ENCODE measurements around the gene PAIP2. TPM values are rescaled to one million over a fixed set of nuclear protein-coding genes. Genes with fewer than 3 reads are reported as not detected.

Gene PAIP2
- total and polyA plus RNA-seq, 2 of the 4 experiments (the other 2 are of a cell fraction) = 41.9 to 59.5 TPM

DNA sequence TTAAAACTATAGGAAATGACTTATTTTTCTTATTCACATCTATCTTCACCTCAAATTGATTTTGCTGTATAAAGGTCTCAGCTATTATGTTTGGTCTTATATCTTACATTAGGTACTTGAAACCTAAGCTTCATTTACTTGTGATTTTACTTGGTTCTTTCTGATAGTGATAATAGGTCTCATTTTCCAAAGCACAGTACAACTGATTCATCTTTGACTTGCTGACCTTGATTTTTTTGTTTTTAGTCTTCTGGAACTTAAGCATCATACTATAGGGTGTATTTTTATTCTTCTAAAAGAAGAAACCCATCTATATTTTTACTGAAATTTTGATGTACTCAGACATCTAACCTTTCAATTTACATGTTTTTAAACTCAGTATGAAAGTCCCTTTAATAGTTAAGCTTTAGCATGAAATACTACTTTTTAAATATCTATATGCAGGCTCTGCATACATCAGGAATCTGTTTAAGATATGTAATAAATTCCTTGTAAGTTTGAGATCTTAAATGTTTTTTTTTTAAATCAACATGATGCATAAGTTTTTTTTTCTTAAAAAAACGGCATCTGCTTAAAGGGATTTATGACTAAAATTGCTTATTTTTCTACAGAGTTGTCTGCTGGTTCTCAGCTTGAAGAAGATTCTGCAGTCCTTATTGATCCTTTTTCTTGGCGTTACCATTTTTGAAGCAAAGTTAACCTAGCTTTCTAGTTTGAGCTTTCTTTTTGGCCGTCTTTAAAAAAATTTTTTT lies 34.9 kb upstream of the PAIP2 start:
- Histone ChIP-seq H3K4me2 (ENCODE audit: low read depth, low read length) (no peak overlapping the region), H3K9me1 (ENCODE audit: insufficient read depth, low read length) (peaks cover 8% of the 10 kb centered on the region), H3K4me1 (ENCODE audit: control insufficient read depth, insufficient read depth, low read length) (peaks cover 11% of the 10 kb centered on the region), H3K27me3 (ENCODE audit: control insufficient read depth, insufficient read depth, low read length) (no peaks in the 10 kb centered on the region), H4K5ac (ENCODE audit: low read depth, low read length) (no peak overlapping the region), H3K56ac (ENCODE audit: extremely low read depth, insufficient read depth, low read length) (no peak overlapping the region), H2AK9ac (replicated peaks; ENCODE audit: low read depth, low read length, poor library complexity) (no peak overlapping the region), H3K36me3 (ENCODE audit: control insufficient read depth, insufficient read depth, low read length) (no peaks in the 10 kb centered on the region), H2BK20ac (ENCODE audit: low read depth, low read length) (no peak overlapping the region), H3K14ac (replicated peaks; ENCODE audit: low read depth, low read length) (no peak overlapping the region), H3K23ac (ENCODE audit: low read depth, low read length) (no peak overlapping the region), H2BK120ac (ENCODE audit: low read depth, low read length) (no peak overlapping the region), H3K4ac (ENCODE audit: low read depth, low read length) (no peak overlapping the region), H3K9me3 (ENCODE audit: control insufficient read depth, insufficient read depth, low read length) (no peaks in the 10 kb centered on the region), H3K4me3 (ENCODE audit: insufficient read depth, low read depth, low read length) (no peak overlapping the region), H4K20me1 (ENCODE audit: insufficient read depth, low read length) (peaks cover 96% of the 10 kb centered on the region), H3K27ac (ENCODE audit: insufficient read depth, low read length) (no peak overlapping the region), H3K18ac (ENCODE audit: low read depth, low read length) (no peak overlapping the region), H2BK5ac (ENCODE audit: low read depth, low read length, poor library complexity, severe bottlenecking) (no peak overlapping the region), H2AK5ac (ENCODE audit: low read depth, low read length) (no peak overlapping the region), H2AFZ (replicated peaks; ENCODE audit: low read length, poor library complexity) (no peak overlapping the region), H4K91ac (ENCODE audit: insufficient read depth, low read depth, low read length) (no peak overlapping the region), H2BK15ac (ENCODE audit: low read depth, low read length) (no peak overlapping the region), H3K79me1 (ENCODE audit: low read depth in 1 of 2, low read length in 2 of 2) (peaks cover 0 to 26% of the 10 kb centered on the region in 2 experiments; a peak in 1 of 4 replicates), H3K9ac (ENCODE audit: low read depth, low read length) (no peak overlapping the region), H4K8ac (ENCODE audit: low read depth in 2 of 2, low read length in 2 of 2) (no peak overlapping the region)
- CTCF ChIA-PET = interaction anchor here (0.6 to 1.1 kb wide), 2 partner anchors 21 to 35 kb away, joined by 3 read pairs; partner anchors contain the start of gene PAIP2
- ATAC-seq (ENCODE audit: low read depth) (no peak), DNase-seq (no peak)
- TF ChIP-seq SMC3 (IDR thresholded peaks at IDR 0.05; ENCODE audit: low read depth, low read length) (no peak), CTCF (conservative IDR thresholded peaks at IDR 0.05; ENCODE audit: low read depth, low read length) (no peak), USF2 (IDR thresholded peaks at IDR 0.05; ENCODE audit: low read depth, low read length) (no peak), CEBPB (IDR thresholded peaks at IDR 0.05; ENCODE audit: low read depth, low read length) (no peak), MAZ (IDR thresholded peaks at IDR 0.05; ENCODE audit: borderline replicate concordance, low read depth, low read length) (no peak), BHLHE40 (IDR thresholded peaks at IDR 0.05; ENCODE audit: low read depth, low read length) (no peak), RFX5 (IDR thresholded peaks at IDR 0.05; ENCODE audit: low read depth, low read length) (no peak), RAD21 (IDR thresholded peaks at IDR 0.05; ENCODE audit: low read length) (no peak), ELK1 (IDR thresholded peaks at IDR 0.05; ENCODE audit: borderline replicate concordance, low read depth, low read length) (no peak)
- in situ Hi-C loops (cut with MboI; ENCODE audit: low sequenced_read_pairs) = no loop called here
- dilution Hi-C loops (cut with HindIII; ENCODE audit: low sequenced_read_pairs, unreplicated experiment) = no loop called here
- POLR2A ChIA-PET (ENCODE audit: unreplicated experiment) = no interaction called here
- intact Hi-C loops (cut with micrococcal nuclease) = no loop called here
- BruUV-seq (replicated peaks) = no TSS peak
- no CpG with 5 or more reads among the region's 3 CpGs for WGBS, 2 experiments (ENCODE audit: extremely low coverage in 2 of 2, insufficient read length in 1 of 2)

Data from IMR-90 (cell line).